Panc1 (cell line): Measurements from ENCODE around the gene FUT2. TPM values are rescaled to one million over a fixed set of nuclear protein-coding genes. Genes with fewer than 3 reads are reported as not detected.

Source experiments
- ATAC-seq: fragments of 200-7000 bp; cut with Tn5 transposase; 2 replicates; pipeline ENCODE4 v1.9.1; 2020; ENCODE audit warnings: mild to moderate bottlenecking, moderate library complexity
- BruUV-seq: library from RNA; stranded (reverse); fragments of 400-500 nt; replicated peaks from 2 replicates; lab custom pipeline; 2021; lab: Mats Ljungman, UMichigan
- CTCF ChIA-PET: fragments of 300-600 bp; sonication (Branson Sonifier 250); formaldehyde crosslinking; loops from one replicate; lab custom pipeline; 2022; ENCODE audit warnings: antibody characterized with exemption; lab: Charles Lee
- POLR2A ChIA-PET: fragments of 300-600 bp; sonication (Branson Sonifier 250); formaldehyde crosslinking; loops from one replicate; lab custom pipeline; 2022; ENCODE audit warnings: antibody characterized with exemption; lab: Charles Lee
- DNase-seq: peaks from one replicate; pipeline ENCODE4 v3.0.0-alpha.2; 2010; ENCODE audit warnings: low read depth, low spot score
- H3K27ac ChIP-seq: 2 replicates; pipeline ENCODE4 v1.5.1; 2011; ENCODE audit warnings: mild to moderate bottlenecking, low read length, inconsistent platforms
- H3K27me3 ChIP-seq: fragments of 200-500 bp; sonication (Bioruptor generic); 2 replicates; pipeline ENCODE4 v1.6.0; 2014; ENCODE audit warnings: low read length, inconsistent platforms; ENCODE audit not compliant: control insufficient read depth, insufficient read depth
- H3K36me3 ChIP-seq: fragments of 200-500 bp; sonication (Bioruptor generic); 2 replicates; pipeline ENCODE4 v1.5.1; 2014; ENCODE audit warnings: inconsistent platforms, mild to moderate bottlenecking, low read length, moderate library complexity; ENCODE audit not compliant: control insufficient read depth, insufficient read depth
- H3K4me1 ChIP-seq: 2 replicates; pipeline ENCODE4 v1.5.1; 2011; ENCODE audit warnings: inconsistent platforms, mild to moderate bottlenecking, low read length, moderate library complexity; ENCODE audit not compliant: control insufficient read depth, insufficient read depth
- H3K4me3 ChIP-seq, 2 experiments: 2 replicates each; pipeline ENCODE4 v1.5.1; 2011 to 2012; ENCODE audit warnings: low read depth in 2 of 2, low read length in 2 of 2, mild to moderate bottlenecking in 2 of 2, inconsistent platforms in 1 of 2, moderate library complexity in 1 of 2
- H3K9me3 ChIP-seq: fragments of 200-500 bp; sonication (Bioruptor generic); 2 replicates; pipeline ENCODE4 v1.5.1; 2014; ENCODE audit warnings: low read depth, mild to moderate bottlenecking, inconsistent platforms, low read length, moderate library complexity; ENCODE audit not compliant: control insufficient read depth, insufficient read depth
- CTCF ChIP-seq: fragments of 450-650 bp; IDR thresholded peaks from 2 replicates; pipeline ENCODE4 v1.5.1; 2017; ENCODE audit warnings: mild to moderate bottlenecking
- POLR2AphosphoS5 ChIP-seq: IDR thresholded peaks from 2 replicates; pipeline ENCODE4 v1.6.1; 2012; ENCODE audit warnings: mild to moderate bottlenecking, low read depth, low read length, moderate library complexity
- REST ChIP-seq, 2 experiments: IDR thresholded peaks; 2 replicates each; pipeline ENCODE4 v1.6.1; 2011 to 2012; ENCODE audit warnings: low read depth in 2 of 2, control low read depth in 1 of 2, low read length in 1 of 2, mild to moderate bottlenecking in 1 of 2, moderate library complexity in 1 of 2; ENCODE audit not compliant: insufficient read depth in 1 of 2
- SIN3A ChIP-seq: IDR thresholded peaks from 2 replicates; pipeline ENCODE4 v1.6.1; 2012; ENCODE audit warnings: low read depth, mild to moderate bottlenecking, low read length, moderate library complexity, borderline replicate concordance; ENCODE audit not compliant: insufficient read depth
- TCF7L2 ChIP-seq: IDR thresholded peaks from 2 replicates; pipeline ENCODE4 v1.6.1; 2011; ENCODE audit warnings: mild to moderate bottlenecking, low read depth, low read length, inconsistent platforms
- in situ Hi-C: cut with HindIII; loops from 2 replicates; pipeline ENCODE4 v1.10.0; 2016; ENCODE audit warnings: low sequenced_read_pairs, low pct_unique_long_range_greater_than_20kb
- intact Hi-C: fragments of 100-400 bp; cut with micrococcal nuclease; formaldehyde crosslinking; loops from one replicate; pipeline ENCODE4 v1.10.0; 2022; ENCODE audit not compliant: unreplicated experiment
- total RNA-seq: library from RNA; stranded (reverse); gene quantifications from one replicate; pipeline ENCODE4 v1.2.1, GENCODE V29; 2021; ENCODE audit not compliant: unreplicated experiment

Gene FUT2
- total RNA-seq, 1 experiment from 2014 or later, result 0.08 TPM

DNA sequence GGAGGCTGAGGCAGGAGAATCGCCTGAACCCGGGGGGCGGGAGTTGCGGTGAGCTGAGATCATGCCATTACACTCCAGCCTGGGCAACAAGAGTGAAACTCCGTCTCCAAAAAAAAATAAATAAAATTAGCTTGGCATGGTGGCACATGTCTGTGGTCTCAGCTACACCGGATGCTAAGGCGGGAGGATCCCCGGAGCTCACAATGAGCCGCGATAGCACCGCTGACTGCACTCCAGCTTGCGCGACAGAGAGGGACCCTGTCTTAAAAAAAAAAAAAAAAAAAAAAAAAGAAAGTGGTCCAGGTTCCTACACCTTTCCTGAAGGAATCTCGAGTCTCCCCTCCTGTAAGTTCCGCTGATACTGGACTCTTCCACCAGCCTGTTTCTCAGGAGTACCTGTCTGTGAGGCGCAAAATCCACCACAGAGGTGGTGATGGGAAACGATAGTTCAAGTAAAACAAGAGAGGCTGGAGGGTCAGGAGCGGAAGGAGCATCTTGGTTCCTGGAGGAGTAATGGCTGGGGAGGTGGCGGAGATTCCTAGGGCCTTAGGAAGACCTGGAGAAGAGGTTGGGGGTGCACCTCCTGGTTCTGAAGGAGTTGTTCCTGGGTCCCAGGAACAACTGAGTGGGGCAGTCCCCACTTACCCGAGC lies 56.2 kb downstream of the FUT2 start:
- intact Hi-C loops (no loop called here), in situ Hi-C loops (no loop called here)
- Histone ChIP-seq H3K4me1 (no peaks in the 10 kb centered on the region; the same call in 1 of the 2 replicates), H3K36me3 (peaks cover 5% of the 10 kb centered on the region; the same call in 1 of the 2 replicates), H3K4me3 (peak overlapping the region in 1 of 2 experiments; percentile 30; a peak in 3 of 4 replicates), H3K27me3 (no peaks in the 10 kb centered on the region), H3K9me3 (no peaks in the 10 kb centered on the region), H3K27ac (no peak overlapping the region)
- BruUV-seq, result no TSS peak
- TF ChIP-seq TCF7L2 (no peak), POLR2AphosphoS5 (no peak), SIN3A (no peak), REST (IDR thresholded peaks at IDR 0.05; ENCODE audit: insufficient read depth in 1 of 2, low read depth in 2 of 2, low read length in 1 of 2) (no peak), CTCF (no peak)
- ATAC-seq, result no peak
- CTCF ChIA-PET, result no interaction called here
- no peak for DNase-seq
- POLR2A ChIA-PET, result no interaction called here

GRCh38 chr19:48752496-48753365 lies 57.0 kb downstream of the FUT2 start, which contains the start of gene FUT1:
TSS of gene FUT1 (minus strand) at chr19:48752641. CDS start at chr19:48751281, 1,360 bp downstream.
- Histone ChIP-seq H3K4me1 (no peaks in the 10 kb centered on the region; the same call in 1 of the 2 replicates), H3K27ac (no peak within 1 kb of the TSS), H3K36me3 (peaks cover 5% of the 10 kb centered on the region; the same call in 1 of the 2 replicates), H3K9me3 (no peaks in the 10 kb centered on the region), H3K27me3 (no peaks in the 10 kb centered on the region), H3K4me3 (peak within 1 kb of the TSS; percentile 30 to 37)
- BruUV-seq, result no TSS peak
- in situ Hi-C loops (no loop called here), intact Hi-C loops (no loop called here)
- ATAC-seq (peak; percentile 73), DNase-seq (no peak)
- ChIA-PET POLR2A (no interaction called here), CTCF (no interaction called here)
- TF ChIP-seq REST (IDR thresholded peaks at IDR 0.05; ENCODE audit: insufficient read depth in 1 of 2, low read depth in 2 of 2, low read length in 1 of 2), result no peak
- no peak for TF ChIP-seq POLR2AphosphoS5
